Astrocyte (in vitro differentiated cells and primary cell): Measurements from ENCODE around the gene SSBP3.

Source experiments
- CTCF ChIP-seq: IDR thresholded peaks from 2 replicates; pipeline ENCODE4 v1.5.1; 2011; ENCODE audit warnings: low read depth, mild to moderate bottlenecking, inconsistent platforms, low read length, moderate library complexity; ENCODE audit not compliant: insufficient read depth
- EZH2 ChIP-seq: IDR thresholded peaks from 2 replicates; pipeline ENCODE4 v1.6.1; 2012; ENCODE audit warnings: mild to moderate bottlenecking, low read length, inconsistent platforms; ENCODE audit not compliant: insufficient read depth

GRCh38 chr1:54287176-54287650, 119.0 kb downstream of the SSBP3 start:
- TF ChIP-seq CTCF (no peak), EZH2 (no peak)
